KBM-7 (cell line): ENCODE data around the gene KIF5C.

Experiments
- DNase-seq: peaks from one replicate; pipeline ENCODE4 v3.0.0-alpha.2; 2015
- in situ Hi-C: fragments of 300-500 bp; cut with MboI; formaldehyde crosslinking; loops from 2 replicates; pipeline ENCODE4 v1.14.3; 2020; ENCODE audit warnings: low sequenced_read_pairs, low pct_unique_long_range_greater_than_20kb, mixed read lengths

The KIF5C gene

GRCh38 chr2:148885209-148885608 lies 10.2 kb downstream of the KIF5C start:
- in situ Hi-C loops: no loop called here
- no peak for DNase-seq

GRCh38 chr2:148885988-148886387 lies 11.0 kb downstream of the KIF5C start:
- DNase-seq: no peak
- in situ Hi-C loops: no loop called here

GRCh38 chr2:148887350-148888002 lies 12.4 kb downstream of the KIF5C start:
- no peak for DNase-seq
- in situ Hi-C loops: no loop called here

GRCh38 chr2:148888003-148888501 lies 13.0 kb downstream of the KIF5C start:
- in situ Hi-C loops: no loop called here
- no peak for DNase-seq

- DNase-seq: no peak
- in situ Hi-C loops: no loop called here
Measured at GRCh38 chr2:148888986-148889385, 14.0 kb downstream of the KIF5C start.

- in situ Hi-C loops: no loop called here
- DNase-seq: no peak
Measured at GRCh38 chr2:148893906-148894305, 18.9 kb downstream of the KIF5C start.

GRCh38 chr2:148896136-148896535 lies 21.1 kb downstream of the KIF5C start:
- no peak for DNase-seq
- in situ Hi-C loops: no loop called here

GRCh38 chr2:148899638-148900318 lies 24.8 kb downstream of the KIF5C start:
- in situ Hi-C loops: no loop called here
- DNase-seq: no peak

GRCh38 chr2:148900350-148900837 lies 25.4 kb downstream of the KIF5C start:
- DNase-seq: no peak
- in situ Hi-C loops: no loop called here

- no peak for DNase-seq
- in situ Hi-C loops: no loop called here
Measured at GRCh38 chr2:148901142-148901541, 26.1 kb downstream of the KIF5C start.

GRCh38 chr2:148902798-148903197 lies 27.8 kb downstream of the KIF5C start:
- in situ Hi-C loops: no loop called here

GRCh38 chr2:148903294-148903693 lies 28.3 kb downstream of the KIF5C start:
- in situ Hi-C loops: no loop called here
- no peak for DNase-seq

More at GRCh38 chr2:148902798-148903197, 27.8 kb downstream of the KIF5C start:
- DNase-seq: no peak

GRCh38 chr2:148903979-148904378 lies 29.0 kb downstream of the KIF5C start:
- in situ Hi-C loops: no loop called here
- DNase-seq: no peak

GRCh38 chr2:148906124-148906523 lies 31.1 kb downstream of the KIF5C start:
- DNase-seq: no peak
- in situ Hi-C loops: no loop called here

- in situ Hi-C loops: no loop called here
- no peak for DNase-seq
Measured at GRCh38 chr2:148907085-148907785, 32.2 kb downstream of the KIF5C start.

GRCh38 chr2:148909114-148909513 lies 34.1 kb downstream of the KIF5C start:
- in situ Hi-C loops: no loop called here
- DNase-seq: no peak

GRCh38 chr2:148913061-148913460 lies 38.0 kb downstream of the KIF5C start:
- in situ Hi-C loops: no loop called here
- DNase-seq: no peak

GRCh38 chr2:148913492-148913891 lies 38.5 kb downstream of the KIF5C start:
- in situ Hi-C loops: no loop called here
- DNase-seq: no peak

- in situ Hi-C loops: no loop called here
- DNase-seq: no peak
Measured at GRCh38 chr2:148914463-148914862, 39.4 kb downstream of the KIF5C start.

- in situ Hi-C loops: no loop called here
- DNase-seq: no peak
Measured at GRCh38 chr2:148917431-148917830, 42.4 kb downstream of the KIF5C start.
